GM18499 (cell line): ENCODE results near the gene PRDM12.

Experiments used
- ATAC-seq: cut with Tn5 transposase; IDR thresholded peaks from one replicate; pipeline ENCODE4 v1.9.1; 2021; ENCODE audit warnings: moderate number of reproducible peaks; ENCODE audit not compliant: insufficient read depth, unreplicated experiment

PRDM12 gene

DNA sequence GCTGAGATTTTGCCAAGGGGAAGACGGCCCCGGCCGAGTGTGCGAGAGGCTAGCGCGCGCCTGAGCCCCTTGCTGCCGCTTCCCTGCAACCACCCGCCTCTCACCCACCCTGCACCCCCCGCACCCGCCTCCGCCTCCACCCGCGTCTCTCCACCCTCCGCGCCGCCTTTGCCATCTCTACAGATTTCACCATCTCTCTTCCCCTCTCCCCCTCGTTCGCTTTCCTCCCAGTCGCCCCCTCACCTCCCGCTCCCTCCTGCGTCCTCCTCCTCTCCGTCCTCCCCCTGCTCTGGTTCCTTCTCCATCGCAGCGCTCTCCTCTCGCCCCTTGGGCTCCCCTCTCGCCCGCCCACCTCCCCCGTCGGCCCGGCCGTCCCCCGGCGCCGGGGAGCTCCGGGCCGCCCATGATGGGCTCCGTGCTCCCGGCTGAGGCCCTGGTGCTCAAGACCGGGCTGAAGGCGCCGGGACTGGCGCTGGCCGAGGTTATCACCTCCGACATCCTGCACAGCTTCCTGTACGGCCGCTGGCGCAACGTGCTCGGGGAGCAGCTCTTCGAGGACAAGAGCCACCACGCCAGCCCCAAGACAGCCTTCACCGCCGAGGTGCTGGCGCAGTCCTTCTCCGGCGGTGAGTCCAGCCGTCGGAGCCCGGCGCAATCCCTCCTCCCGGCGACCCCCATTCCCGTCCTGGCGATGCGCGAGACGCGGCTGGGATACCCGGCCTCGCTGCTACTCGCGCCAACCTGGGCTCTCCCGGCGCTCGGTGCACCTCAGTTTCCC lies at the start of gene PRDM12:
Gene PRDM12, plus strand, starts transcription at position 344 of the 778 bp plus-strand sequence. Its CDS starts 60 bp downstream, at position 404.
- no peak for ATAC-seq

DNA sequence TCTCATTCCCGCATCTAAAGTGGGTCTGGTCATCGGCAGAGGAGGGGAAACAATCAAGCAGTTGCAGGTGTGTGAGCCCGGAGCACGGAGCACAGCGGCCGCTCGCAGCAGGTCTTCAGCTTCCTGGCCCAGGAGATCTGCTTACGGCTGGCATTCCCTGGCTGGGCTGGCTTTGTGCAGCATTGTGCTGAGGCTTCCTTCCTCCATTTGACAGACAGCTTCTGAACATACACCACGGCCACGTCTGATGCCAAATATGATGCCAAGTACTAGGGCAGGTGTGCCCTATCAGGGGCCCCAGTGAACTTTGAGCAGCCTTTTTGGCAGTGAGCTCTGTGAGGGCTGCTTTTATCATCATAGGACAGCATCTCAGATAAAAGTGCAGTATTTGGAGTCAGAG lies 47.9 kb upstream of the PRDM12 start:
- no peak for ATAC-seq

DNA sequence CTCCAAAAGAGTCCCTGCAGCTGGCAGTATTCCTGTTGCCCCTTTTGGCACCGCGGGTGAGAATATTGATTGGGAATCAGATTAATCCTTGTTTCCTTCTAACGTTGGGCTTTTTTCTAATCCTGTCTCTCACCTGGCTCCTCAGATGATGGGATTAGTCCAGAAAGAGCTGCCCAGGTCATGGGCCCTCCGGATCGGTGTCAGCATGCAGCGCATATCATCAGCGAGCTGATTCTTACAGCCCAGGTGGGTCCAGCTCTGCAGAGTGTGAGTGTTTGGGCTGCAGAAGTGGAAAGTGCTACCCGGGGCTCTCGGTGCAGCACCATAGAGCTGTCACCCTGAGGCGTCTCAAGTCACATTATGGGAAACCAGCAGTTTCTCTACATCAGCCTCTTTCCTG lies 40.9 kb upstream of the PRDM12 start:
- ATAC-seq = no peak

DNA sequence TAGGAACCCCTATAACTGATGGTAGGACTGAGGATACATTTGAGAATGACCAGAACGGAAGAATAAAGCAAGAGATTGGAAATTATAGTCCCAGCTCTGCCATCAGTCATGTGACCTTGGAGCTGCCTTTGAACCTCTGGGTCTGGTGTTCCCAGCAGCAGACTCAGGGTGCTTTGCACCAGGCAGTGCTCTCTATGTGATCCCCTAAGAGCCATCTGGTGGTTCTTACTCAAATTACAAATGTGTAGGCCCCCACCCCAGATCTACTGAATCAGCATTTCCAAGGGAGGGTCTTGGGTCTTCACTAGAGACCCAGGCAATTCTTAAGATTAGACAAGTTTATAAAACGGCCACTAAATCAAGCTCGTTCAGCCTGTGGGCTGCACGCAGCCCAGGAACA lies 40.2 kb upstream of the PRDM12 start:
- no peak for ATAC-seq

DNA sequence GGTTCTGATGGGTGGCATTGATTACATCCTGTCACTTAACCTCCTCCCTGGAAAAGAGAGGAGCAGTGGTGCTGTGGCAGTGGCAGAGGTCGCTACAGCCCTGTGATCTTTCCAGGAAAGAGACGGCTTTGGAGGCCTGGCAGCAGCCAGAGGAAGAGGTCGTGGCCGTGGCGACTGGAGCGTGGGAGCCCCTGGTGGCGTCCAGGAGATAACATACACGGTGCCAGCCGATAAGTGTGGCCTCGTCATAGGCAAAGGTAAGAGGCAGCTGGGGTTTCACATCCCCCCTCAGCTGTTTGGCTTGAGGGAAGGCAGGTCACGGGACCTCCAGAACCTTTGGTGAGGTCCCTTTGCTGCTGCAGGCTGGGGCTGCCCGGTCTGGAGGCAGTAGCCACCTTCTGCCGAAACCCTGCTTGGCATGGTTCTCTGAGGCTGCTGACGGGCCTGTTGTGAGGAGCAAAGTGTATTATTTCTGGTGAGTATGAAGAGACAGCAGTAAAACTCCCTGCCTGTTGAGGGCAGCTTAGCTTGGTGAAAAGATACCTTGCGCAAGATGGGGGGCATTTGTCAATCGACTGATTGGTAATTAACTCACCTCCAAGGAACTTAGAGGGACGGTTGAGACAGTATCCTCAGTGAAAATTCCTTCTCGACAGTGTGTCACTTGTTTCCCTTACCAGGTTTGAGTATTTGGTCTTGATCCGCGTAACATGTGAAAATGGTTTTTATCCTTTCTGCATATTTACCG lies 38.0 kb upstream of the PRDM12 start:
- no peak for ATAC-seq

DNA sequence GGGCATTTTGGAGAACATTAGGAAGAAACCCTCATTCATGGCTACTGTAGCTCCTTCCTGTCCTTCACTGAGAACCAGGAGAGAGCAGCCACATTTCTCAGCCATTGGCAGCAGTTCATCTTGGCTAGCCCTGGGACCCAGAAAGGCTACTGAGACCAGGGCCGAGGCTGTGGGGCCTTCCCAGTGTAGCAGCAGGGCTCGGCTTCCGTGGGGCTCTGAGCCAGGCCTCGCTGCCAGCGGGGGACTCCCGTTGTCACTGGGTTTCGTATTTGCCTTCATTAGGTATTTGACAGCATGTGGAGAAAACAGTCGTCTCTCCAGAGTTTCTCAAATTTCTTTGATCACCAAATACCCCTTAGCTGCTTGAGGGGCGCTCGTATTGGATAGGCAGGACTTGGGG lies 37.3 kb upstream of the PRDM12 start:
- no peak for ATAC-seq

DNA sequence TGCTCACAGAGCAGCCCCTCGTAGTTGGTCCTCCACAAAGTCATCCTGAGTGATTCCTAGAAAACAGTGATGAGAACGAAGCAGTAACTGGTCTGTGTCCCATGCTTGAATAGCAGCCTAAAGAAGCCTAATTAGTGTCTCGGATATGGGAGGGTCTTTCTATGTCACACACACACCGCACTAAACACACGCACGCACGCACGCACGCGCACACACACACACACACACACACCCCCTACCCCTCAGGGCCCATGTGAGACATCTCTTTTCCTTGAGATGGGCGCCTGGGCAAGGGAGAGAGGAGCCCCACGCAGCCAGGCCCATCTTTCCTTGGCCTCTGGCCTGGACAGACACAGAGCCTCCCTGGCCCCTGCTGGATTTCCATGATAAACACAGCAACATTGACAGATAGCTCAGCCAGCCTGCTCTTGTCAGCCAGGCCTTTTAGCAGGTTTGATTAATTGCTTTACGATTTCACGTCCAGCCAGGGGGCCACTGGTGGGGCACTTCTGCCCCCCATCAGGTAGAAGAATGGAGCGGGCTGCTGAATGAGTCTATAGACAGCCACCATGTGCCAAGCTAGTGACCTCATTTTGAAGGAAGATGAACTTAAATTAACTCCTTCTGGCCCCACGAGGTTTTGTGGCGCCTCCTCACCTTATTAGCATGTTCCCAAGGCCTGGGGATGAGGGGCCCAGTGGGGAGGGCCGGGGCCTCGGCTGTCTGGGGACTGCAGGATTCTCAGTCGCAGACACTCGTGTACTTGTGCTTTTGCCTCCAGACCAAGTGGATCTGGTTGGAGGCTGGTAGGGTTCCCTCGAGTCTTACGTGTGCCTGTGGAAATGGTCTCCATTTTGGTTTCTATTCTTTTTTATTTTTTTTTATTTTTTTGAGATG lies 36.2 kb upstream of the PRDM12 start:
- ATAC-seq = no peak

DNA sequence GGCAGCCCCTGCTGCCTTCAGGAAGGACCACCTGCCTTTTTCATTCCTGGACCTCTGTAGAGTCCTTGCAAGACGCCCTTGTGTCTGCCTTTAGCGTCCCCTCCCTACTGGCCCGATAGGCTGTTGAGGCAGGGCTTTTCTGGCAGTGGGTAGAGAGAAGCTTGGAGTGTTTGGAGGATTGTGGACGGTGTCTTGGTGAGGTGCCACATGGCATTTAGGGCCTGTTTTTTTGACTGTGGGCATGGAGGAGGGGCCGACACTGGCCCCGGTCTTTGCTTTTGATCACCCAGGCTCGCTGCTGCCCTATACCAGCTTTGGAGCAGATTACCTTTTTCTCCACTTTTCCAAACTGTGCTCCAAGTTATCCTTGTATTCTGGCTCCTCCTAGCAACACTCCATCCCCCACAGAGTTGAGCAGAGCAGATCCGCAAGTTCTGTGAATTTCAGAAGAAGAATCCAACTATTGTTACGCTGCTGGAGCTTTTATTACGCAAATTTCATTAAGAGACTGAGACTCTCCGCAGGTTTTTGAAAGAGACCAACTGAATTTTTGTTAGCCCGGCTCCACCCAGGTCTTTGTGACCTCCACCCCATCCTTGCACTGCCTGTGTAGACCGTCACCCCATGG lies 34.8 kb upstream of the PRDM12 start:
- no peak for ATAC-seq

DNA sequence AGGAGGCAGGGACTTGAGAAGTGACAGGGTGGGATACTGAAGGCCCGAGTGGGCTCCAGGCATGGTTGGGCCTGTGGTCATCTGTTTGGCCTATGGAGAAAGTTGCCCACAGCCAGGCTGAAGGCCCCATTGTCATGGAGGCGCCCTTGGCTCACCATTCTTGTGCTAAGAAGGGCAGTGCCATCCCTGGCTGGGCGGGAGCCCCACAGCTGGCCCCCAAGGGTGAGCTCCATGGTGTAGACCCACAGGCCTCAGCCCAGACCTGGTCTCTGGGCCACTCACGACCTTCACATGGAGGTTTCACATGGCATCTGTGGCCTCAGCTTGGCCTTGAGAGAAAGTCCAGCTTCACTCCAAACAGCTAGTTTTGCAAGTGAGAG lies 34.3 kb upstream of the PRDM12 start:
- no peak for ATAC-seq

DNA sequence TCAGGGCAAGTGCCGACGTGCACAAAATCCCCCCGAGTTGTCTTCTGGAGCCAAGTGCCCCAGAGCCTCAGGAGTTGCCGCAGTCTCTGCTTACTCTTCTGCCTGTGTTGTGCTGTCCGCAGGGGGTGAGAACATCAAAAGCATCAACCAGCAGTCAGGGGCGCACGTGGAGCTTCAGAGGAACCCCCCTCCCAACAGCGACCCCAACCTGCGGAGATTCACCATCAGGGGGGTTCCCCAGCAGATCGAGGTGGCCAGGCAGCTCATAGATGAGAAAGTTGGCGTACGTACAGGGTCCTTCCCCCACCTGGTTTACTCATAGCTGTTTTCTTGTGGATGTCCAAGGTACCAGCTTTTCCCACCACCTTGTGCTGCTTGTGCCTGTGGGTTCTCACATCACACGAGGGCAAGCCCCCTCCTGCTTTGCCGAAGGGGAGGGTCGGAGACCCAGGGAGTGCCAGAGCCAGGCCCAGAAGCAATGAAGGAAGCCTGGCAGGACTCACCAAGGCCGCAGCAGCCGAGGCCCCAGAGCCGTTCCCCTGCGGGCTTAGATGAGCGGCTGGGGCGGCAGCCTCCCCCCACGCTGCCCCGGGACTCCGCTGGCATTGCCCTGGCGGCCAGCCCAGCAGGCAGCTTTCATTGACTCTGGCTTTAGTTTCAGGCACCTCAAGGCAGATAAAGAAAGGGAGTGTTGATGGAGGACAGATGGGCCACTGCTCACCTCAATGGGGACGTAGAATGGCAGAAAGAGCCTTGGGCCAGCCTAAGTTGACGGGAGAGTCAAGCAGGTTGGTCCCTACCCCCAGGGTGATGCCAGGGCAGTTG lies 33.7 kb upstream of the PRDM12 start:
- no peak for ATAC-seq

DNA sequence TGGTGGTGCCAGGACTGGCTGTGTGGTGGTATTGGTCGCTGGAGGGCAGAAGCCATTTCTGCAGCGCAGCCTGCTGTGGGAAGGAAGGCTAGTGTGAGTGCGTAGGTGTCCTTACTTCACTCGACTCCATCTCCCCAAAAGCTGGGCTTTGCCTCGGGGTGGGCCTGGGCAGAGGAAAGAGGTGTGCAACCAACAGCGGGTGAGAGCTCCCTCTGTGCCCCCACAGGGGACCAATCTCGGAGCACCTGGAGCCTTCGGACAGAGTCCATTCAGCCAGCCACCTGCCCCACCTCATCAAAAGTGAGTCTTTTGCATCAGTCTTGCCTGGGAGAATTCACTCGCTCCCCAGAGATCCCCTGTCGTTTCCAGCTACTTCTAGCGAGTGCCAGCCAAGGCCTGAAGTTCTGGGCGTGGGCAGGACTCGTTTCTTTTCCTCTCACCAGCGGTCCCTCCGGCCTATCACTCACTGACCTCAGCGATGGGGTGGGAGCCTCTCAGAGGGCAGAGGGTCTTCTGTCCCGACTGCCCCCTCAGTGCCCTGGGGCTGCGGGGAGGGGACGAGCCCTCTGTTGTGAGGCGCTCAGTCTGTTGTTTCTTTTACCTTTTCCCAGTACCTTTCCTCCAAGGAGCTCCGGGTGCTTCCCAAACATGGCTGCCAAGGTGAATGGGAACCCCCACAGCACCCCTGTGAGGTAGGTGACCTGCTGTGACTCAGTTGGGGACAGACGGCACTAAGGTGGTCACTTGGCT lies 32.9 kb upstream of the PRDM12 start:
- no peak for ATAC-seq

DNA sequence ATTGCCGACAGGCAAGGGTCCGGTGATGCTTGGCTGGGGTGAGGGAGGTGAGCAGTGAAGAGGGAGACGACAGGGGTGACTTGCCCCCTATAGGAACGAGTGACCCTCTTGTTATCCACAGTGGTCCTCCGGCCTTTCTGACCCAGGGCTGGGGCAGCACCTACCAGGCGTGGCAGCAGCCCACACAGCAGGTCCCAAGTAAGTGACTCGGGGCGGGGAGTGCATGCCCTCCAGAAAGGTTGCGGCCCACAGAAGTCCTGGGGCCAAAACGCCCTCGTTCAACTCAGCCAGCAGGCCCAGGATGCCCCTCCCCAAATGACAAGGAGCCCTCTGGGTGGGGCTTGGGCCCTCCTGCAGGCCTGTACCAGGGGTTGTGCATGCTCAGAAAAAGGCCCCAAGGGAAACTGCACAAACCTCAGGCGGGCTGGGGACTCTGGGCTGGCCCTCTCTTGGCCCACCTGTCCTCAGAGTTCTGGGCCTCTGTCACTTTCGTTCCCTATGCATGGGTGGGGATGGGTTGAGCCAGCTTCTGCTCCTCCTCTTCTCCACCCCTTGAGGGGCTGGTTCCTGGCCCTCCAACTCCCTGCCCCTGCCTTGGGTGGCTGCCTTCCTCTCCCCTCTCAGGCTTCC lies 32.2 kb upstream of the PRDM12 start:
- no peak for ATAC-seq

DNA sequence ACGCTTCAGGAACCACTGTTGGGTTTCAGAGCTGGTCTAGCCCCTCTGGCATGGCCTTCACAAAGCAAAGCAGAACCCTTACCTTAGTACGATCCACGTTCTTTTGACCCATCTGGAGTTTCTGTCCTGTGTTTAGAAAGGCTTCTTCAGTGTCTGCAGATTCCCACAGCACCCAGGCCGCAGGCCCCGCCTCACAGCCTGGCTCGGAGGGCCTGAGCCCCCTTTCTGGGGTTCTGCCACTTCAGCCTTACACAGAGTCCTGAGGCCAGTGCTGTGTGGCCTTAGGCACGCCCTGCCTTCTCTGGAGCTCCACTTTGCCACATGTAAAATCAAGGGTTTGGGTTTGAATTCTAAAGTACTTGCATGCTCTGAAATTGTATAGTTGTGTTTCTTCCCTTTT lies 31.6 kb upstream of the PRDM12 start:
- no peak for ATAC-seq

DNA sequence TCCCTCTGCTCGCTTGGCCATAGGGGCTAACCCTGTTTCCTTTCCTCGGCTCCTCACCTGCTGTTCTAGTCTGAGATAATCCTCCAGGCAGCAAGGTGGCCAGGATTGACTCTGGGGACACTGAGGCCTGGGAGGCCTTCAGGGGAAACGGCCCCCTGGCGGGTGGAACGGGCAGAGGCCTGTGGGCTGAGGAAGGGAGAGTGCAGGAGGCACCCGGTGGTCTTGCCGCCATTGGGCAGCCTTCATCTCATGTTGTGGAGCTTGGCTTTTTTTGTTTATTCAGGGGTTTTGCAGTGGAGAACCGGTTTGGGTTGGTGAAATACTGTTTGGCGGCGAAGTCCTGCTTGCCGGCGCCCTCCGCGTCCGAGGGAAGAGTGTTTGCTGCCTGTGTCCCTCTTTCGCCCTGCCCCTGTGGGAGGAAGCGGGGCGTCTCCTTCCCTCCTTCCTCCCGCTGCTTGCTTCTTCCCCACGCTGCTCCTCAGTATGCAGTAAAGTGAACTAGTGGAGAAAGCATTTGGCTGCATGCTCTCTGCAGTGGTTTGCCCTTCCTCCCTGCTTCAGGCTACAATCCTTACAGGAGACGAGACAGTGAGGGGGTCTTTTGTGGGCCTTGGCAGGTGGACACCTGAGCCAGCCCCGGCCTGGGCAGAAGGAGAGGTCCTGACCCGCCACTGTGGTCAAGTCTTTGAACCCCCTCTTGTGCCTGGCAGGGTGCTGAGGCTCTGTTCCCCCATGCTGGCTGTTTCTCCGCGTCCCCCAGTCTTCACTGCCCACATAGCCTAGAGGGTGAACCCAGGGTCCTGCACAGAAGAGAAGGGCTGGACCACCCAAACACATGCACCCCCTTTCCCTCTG lies 30.8 kb upstream of the PRDM12 start:
- no peak for ATAC-seq

DNA sequence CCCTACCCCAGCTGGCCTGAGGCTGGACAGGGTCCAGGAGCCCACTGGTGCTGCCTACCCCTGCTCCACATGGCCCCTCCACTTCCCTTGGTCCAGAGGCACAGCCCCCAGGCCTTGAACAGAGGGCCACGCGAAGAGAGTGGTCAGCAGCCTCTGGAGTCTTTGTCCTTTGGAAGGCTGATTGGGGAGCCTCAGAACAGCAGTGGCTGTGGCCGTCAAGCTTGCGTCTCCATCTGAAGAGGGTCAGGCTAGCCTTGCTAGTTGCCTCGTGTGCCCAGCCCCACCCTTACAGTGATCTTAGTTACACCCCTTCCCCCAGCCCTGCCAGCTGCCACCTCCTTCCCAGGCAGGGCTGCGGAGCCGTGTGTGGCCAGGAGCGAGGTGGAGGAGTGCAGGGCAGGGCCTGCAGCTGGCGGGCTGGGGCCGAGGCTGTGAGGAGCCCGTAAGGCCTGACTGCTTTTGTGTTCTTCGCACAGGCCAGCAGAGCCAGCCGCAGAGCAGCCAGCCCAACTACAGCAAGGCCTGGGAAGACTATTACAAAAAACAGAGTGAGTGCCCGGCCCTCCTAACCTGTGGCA lies 30.1 kb upstream of the PRDM12 start:
- ATAC-seq = no peak

DNA sequence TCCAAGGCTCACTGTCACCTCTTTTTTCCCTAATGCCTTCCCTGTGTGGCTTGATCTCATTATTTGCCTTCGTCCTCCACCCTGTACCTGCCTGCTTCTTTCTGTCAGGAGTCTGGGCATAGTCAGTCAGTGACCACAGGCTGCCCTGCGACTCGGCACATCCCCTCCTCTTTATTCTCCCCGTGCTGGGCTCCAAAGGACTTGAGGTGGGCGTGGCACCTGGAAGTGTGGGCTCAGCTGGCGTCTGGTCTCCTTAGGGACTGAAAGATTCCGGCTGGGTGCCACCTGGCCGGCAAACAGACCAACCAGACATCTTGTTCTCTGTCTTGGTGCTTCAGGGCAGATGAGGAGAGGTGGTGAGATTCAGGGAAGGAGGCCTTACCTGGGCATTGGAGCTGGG lies 29.6 kb upstream of the PRDM12 start:
- ATAC-seq = no peak

DNA sequence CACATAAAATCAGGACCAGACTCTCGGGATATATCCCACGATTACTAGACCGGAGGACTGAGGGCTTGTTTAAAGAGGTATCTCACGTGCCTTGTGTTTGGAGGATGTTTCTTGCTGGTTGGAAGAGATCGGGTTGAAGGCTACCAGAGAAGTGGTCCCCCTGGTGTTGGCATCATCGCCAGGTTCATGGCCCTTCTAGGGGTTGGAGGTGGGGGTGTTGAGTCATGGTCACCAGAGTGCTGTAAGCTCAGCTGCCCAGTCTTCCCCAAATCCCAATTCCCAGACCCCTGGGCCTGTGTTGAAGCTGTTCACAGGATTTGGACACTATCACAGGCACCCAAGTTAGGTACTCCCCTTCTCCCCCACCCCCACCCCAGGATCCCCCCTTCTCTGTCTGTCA lies 29.1 kb upstream of the PRDM12 start:
- no peak for ATAC-seq
